CD4-positive, CD25-positive, alpha-beta regulatory T cell (primary cell): Measurements from ENCODE around the gene ARL1. TPM values are rescaled to one million over a fixed set of nuclear protein-coding genes. Genes with fewer than 3 reads are reported as not detected.

Source experiments
- ATAC-seq, 2 donors: fragments of 150-1000 bp; cut with Tn5 transposase; one replicate each; pipeline ENCODE4 v1.10.0; 2021; ENCODE audit warnings: low read depth in 2 of 2, moderate number of reproducible peaks in 2 of 2, moderate library complexity in 1 of 2
- DNase-seq, 3 donors: peaks; one replicate each; pipeline versions ENCODE4 v3.0.0 to v3.0.0-alpha.2; 2012 to 2022; ENCODE audit warnings: mixed read lengths in 1 of 3
- H3K27ac ChIP-seq: one replicate; pipeline ENCODE4 v1.7.0; 2013; ENCODE audit warnings: mild to moderate bottlenecking, low read length; ENCODE audit not compliant: insufficient read depth, poor library complexity, severe bottlenecking
- H3K27me3 ChIP-seq: one replicate; pipeline ENCODE4 v1.7.0; 2013; ENCODE audit warnings: low read length; ENCODE audit not compliant: control insufficient read depth, insufficient read depth
- H3K36me3 ChIP-seq: one replicate; pipeline ENCODE4 v1.7.0; 2013; ENCODE audit warnings: mild to moderate bottlenecking, low read length, moderate library complexity; ENCODE audit not compliant: control insufficient read depth, insufficient read depth
- H3K4me1 ChIP-seq: 2 replicates; pipeline ENCODE4 v1.7.0; 2013; ENCODE audit warnings: mild to moderate bottlenecking, low read length; ENCODE audit not compliant: insufficient read depth, control insufficient read depth, poor library complexity, severe bottlenecking
- H3K4me3 ChIP-seq: one replicate; pipeline ENCODE4 v1.7.0; 2013; ENCODE audit warnings: low read depth, mild to moderate bottlenecking, low read length, moderate library complexity
- H3K9me3 ChIP-seq, 2 experiments: 1 replicate in 1 of 2; 2 replicates in 1 of 2; pipeline ENCODE4 v1.7.0; 2013; ENCODE audit warnings: low read length in 2 of 2, mild to moderate bottlenecking in 1 of 2, moderate library complexity in 1 of 2; ENCODE audit not compliant: control insufficient read depth in 2 of 2
- H3K27ac Mint-ChIP-seq, 3 donors: one replicate each; pipeline ENCODE4 v1.8.0; 2020 to 2022; ENCODE audit warnings: mild to moderate bottlenecking in 3 of 3, mixed read lengths in 3 of 3, moderate library complexity in 2 of 3
- H3K27me3 Mint-ChIP-seq: one replicate; pipeline ENCODE4 v1.8.0; 2022; ENCODE audit warnings: mild to moderate bottlenecking, mixed read lengths
- H3K36me3 Mint-ChIP-seq: one replicate; pipeline ENCODE4 v1.8.0; 2020; ENCODE audit warnings: mixed read lengths
- H3K4me1 Mint-ChIP-seq, 4 donors: one replicate each; pipeline ENCODE4 v1.8.0; 2020 to 2022; ENCODE audit warnings: mixed read lengths in 4 of 4, mild to moderate bottlenecking in 1 of 4
- H3K4me3 Mint-ChIP-seq, 4 donors: one replicate each; pipeline ENCODE4 v1.8.0; 2020 to 2022; ENCODE audit warnings: mild to moderate bottlenecking in 4 of 4, mixed read lengths in 4 of 4, moderate library complexity in 3 of 4
- H3K9me3 Mint-ChIP-seq, 7 donors: one replicate each; pipeline ENCODE4 v1.8.0; 2020 to 2022; ENCODE audit warnings: mixed read lengths in 7 of 7, mild to moderate bottlenecking in 3 of 7, moderate library complexity in 2 of 7
- polyA plus RNA-seq, 4 donors: library from polyadenylated mRNA; unstranded; fragments of 300-500 nt; fragmentation: Illumina TruSeq; gene quantifications; one replicate each; pipeline ENCODE4 v1.2.3, GENCODE V29; 2021
- total RNA-seq: library from RNA; stranded (reverse); gene quantifications from one replicate; pipeline ENCODE4 v1.2.3, GENCODE V29; 2022

The ARL1 gene
- total RNA-seq (28.7 TPM), polyA plus RNA-seq (10 to 100 TPM; 27.9 to 46.2 (median 30.9) TPM)

DNA sequence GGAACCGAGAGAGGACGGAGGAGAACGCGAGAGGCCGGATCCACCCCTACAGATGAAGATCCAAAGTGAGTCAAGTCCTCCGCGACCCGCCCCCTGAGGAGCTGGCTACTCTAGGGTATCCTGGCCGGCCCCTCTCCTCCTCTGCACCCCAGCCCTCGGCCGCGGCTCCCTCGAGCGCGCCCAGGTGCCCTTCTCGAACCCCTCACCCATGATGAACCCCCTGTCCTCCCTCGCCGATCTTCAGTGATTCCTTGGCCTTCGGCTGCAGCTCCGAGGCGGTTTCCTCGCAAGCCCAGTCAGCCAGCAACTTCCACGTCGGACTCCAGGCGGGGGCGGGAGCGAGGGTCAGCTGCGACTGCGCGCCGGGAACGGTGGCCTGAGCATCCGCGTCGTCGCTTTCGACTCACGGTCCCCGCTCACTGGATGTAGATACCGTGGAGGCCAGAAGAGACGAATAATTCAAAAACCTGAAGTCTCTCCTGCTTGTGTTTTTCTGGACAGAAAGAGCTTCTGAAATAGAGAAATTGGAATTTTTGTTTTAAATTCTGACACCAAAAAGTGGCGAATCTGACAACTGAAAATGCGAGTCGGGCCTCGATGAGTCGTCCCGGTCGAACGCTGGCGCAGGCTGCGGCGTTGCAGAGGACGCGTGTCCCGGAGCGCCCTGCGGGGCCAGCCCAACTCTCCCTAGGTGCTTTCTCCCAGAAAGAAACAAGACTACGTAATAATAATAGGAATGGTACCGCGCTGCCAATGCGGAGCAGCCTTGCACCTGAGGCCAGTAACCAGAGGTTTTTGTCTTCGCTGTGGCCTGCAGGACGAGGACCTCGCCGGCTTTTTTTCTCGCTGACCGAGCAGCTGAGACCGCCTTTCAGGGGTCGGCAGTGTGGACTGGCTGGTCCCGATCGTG is at the start of gene ARL1:
Gene ARL1 (minus strand): TSS at position 337 of the 910 bp plus-strand sequence. CDS start 127 bp downstream, at position 210.
- peak; percentile 74 to 78 for ATAC-seq
- H3K27me3 Mint-ChIP-seq: no peaks in the 10 kb centered on the region
- Histone ChIP-seq H3K36me3 (peaks cover 3% of the 10 kb centered on the region), H3K27me3 (no peaks in the 10 kb centered on the region), H3K4me1 (peaks cover 21% of the 10 kb centered on the region), H3K9me3 (no peaks in the 10 kb centered on the region), H3K27ac (peak within 1 kb of the TSS; percentile 61), H3K4me3 (peak within 1 kb of the TSS; percentile 93)
- peak within 1 kb of the TSS; percentile 96 to 99 (median 98) for H3K4me3 Mint-ChIP-seq
- H3K27ac Mint-ChIP-seq: peak within 1 kb of the TSS; percentile 95 to 97 (median 95)
- peak; percentile 47 to 82 (median 66) for DNase-seq
- H3K9me3 Mint-ChIP-seq: no peaks in the 10 kb centered on the region
- H3K4me1 Mint-ChIP-seq: peaks cover 12 to 38% (median 25%) of the 10 kb centered on the region in 4 donors
- no peaks in the 10 kb centered on the region for H3K36me3 Mint-ChIP-seq

DNA sequence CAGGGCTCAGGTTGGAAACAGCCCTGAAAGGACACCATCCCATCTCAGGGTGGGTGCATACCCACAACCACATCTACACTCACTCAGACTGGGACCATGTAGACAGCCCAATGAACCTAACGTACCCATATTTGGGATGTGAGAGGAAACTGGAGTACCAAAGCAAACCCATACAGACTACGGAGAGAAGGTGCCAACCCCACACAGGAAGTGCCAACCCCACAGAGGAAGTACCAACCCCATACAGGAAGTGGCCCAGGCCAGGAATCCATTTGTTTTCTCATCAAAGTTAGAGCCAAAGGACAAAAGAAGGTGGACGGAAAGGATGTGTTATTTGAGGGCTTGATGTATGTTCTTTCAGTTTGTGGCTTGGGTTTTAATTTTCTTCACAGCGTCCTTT is 48.1 kb upstream of the ARL1 start:
- no peaks in the 10 kb centered on the region for H3K27me3 ChIP-seq
- no peaks in the 10 kb centered on the region for H3K4me1 ChIP-seq
- H3K4me3 Mint-ChIP-seq: peak overlapping the region in 2 of 4 donors; percentile 48 to 63
- peaks cover 0 to 6% (median 1%) of the 10 kb centered on the region in 7 donors for H3K9me3 Mint-ChIP-seq
- H3K4me1 Mint-ChIP-seq: peaks cover 0 to 11% (median 8%) of the 10 kb centered on the region in 4 donors
- no peaks in the 10 kb centered on the region for H3K36me3 Mint-ChIP-seq
- H3K27ac ChIP-seq: no peak overlapping the region
- H3K27me3 Mint-ChIP-seq: peaks cover 5% of the 10 kb centered on the region
- no peaks in the 10 kb centered on the region for H3K9me3 ChIP-seq
- H3K27ac Mint-ChIP-seq: peak overlapping the region in 1 of 3 donors; percentile 60
- DNase-seq (peak in 1 of 3 donors; percentile 70), ATAC-seq (peak; percentile 45 to 68)
- no peaks in the 10 kb centered on the region for H3K36me3 ChIP-seq
- peak overlapping the region; percentile 27 for H3K4me3 ChIP-seq

GRCh38 chr12:101441461-101442224 is 34.1 kb upstream of the ARL1 start:
- ATAC-seq (no peak), DNase-seq (no peak)
- H3K36me3 Mint-ChIP-seq: no peaks in the 10 kb centered on the region
- H3K27ac Mint-ChIP-seq: no peak overlapping the region
- no peaks in the 10 kb centered on the region for H3K4me1 Mint-ChIP-seq
- no peak overlapping the region for H3K27ac ChIP-seq
- H3K4me3 ChIP-seq: no peak overlapping the region
- H3K36me3 ChIP-seq: no peaks in the 10 kb centered on the region
- no peaks in the 10 kb centered on the region for H3K27me3 Mint-ChIP-seq
- no peaks in the 10 kb centered on the region for H3K9me3 ChIP-seq
- H3K4me1 ChIP-seq: no peaks in the 10 kb centered on the region
- peaks cover 0 to 2% (median 0%) of the 10 kb centered on the region in 7 donors for H3K9me3 Mint-ChIP-seq
- H3K4me3 Mint-ChIP-seq: no peak overlapping the region
- H3K27me3 ChIP-seq: no peaks in the 10 kb centered on the region

DNA sequence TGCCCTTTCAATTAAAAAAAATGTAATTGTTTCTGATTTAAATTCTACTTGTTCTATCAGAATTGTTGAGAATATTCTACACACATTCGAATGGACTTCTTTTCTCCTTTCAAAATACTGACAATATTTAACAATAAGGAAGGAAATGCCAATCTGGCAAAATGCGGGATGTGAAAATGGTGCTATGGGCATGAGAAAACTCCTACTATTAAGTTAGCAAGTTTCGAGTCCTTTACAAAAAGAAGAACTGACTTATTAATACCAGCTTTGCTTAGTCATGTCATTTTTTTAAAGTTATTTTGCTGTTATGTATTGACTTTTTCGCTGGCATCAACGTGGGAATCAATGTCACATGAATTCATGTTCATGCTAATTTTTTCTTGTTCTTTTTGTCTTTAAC is 31.7 kb upstream of the ARL1 start:
- no peak for DNase-seq
- peaks cover 0 to 2% (median 0%) of the 10 kb centered on the region in 7 donors for H3K9me3 Mint-ChIP-seq
- H3K4me1 Mint-ChIP-seq: no peaks in the 10 kb centered on the region
- H3K36me3 ChIP-seq: no peaks in the 10 kb centered on the region
- H3K4me3 Mint-ChIP-seq: no peak overlapping the region
- H3K27me3 ChIP-seq: no peaks in the 10 kb centered on the region
- no peaks in the 10 kb centered on the region for H3K9me3 ChIP-seq
- H3K4me1 ChIP-seq: no peaks in the 10 kb centered on the region
- no peaks in the 10 kb centered on the region for H3K27me3 Mint-ChIP-seq
- no peak overlapping the region for H3K4me3 ChIP-seq
- no peak overlapping the region for H3K27ac Mint-ChIP-seq
- H3K27ac ChIP-seq: no peak overlapping the region
- H3K36me3 Mint-ChIP-seq: no peaks in the 10 kb centered on the region
- ATAC-seq: no peak

GRCh38 chr12:101436136-101436535 is 28.6 kb upstream of the ARL1 start:
- ATAC-seq (no peak), DNase-seq (no peak)
- H3K4me3 Mint-ChIP-seq: no peak overlapping the region
- no peak overlapping the region for H3K27ac ChIP-seq
- no peaks in the 10 kb centered on the region for H3K27me3 Mint-ChIP-seq
- H3K4me1 Mint-ChIP-seq: no peaks in the 10 kb centered on the region
- H3K27ac Mint-ChIP-seq: no peak overlapping the region
- H3K4me1 ChIP-seq: no peaks in the 10 kb centered on the region
- H3K27me3 ChIP-seq: no peaks in the 10 kb centered on the region
- H3K4me3 ChIP-seq: no peak overlapping the region
- H3K9me3 ChIP-seq: no peaks in the 10 kb centered on the region
- H3K36me3 ChIP-seq: no peaks in the 10 kb centered on the region
- H3K36me3 Mint-ChIP-seq: no peaks in the 10 kb centered on the region
- no peaks in the 10 kb centered on the region for H3K9me3 Mint-ChIP-seq

GRCh38 chr12:101430456-101430855 is 22.9 kb upstream of the ARL1 start:
- no peak for DNase-seq
- ATAC-seq: no peak
- Mint-ChIP-seq H3K36me3 (no peaks in the 10 kb centered on the region), H3K27ac (no peak overlapping the region), H3K27me3 (peaks cover 22% of the 10 kb centered on the region), H3K4me1 (no peaks in the 10 kb centered on the region), H3K4me3 (no peak overlapping the region), H3K9me3 (no peaks in the 10 kb centered on the region)
- H3K27me3 ChIP-seq: no peaks in the 10 kb centered on the region
- no peaks in the 10 kb centered on the region for H3K4me1 ChIP-seq
- H3K4me3 ChIP-seq: no peak overlapping the region
- no peaks in the 10 kb centered on the region for H3K36me3 ChIP-seq
- no peak overlapping the region for H3K27ac ChIP-seq
- H3K9me3 ChIP-seq: no peaks in the 10 kb centered on the region

DNA sequence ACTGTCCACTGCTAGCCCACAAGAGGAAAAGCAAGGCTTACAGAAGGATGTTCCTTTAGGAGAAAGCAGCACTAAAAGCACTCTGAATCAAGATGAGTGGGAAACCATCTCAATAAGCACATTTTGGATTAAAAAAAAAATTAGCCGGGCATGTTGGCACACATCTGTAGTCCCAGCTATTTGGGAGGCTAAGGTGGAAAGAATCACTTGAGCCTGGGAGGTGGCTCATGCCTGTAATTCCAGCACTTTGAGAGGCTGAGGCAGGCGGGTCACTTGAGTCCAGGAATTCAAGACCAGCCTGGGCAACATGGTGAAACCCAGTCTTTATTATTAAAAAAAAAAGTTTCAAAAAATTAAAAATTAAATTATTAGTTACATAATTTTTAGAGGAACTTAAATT is 17.0 kb upstream of the ARL1 start:
- no peaks in the 10 kb centered on the region for H3K27me3 ChIP-seq
- no peaks in the 10 kb centered on the region for H3K36me3 Mint-ChIP-seq
- no peaks in the 10 kb centered on the region for H3K9me3 Mint-ChIP-seq
- H3K4me1 Mint-ChIP-seq: no peaks in the 10 kb centered on the region
- H3K4me3 Mint-ChIP-seq: no peak overlapping the region
- H3K27ac ChIP-seq: no peak overlapping the region
- no peak for ATAC-seq
- H3K9me3 ChIP-seq: no peaks in the 10 kb centered on the region
- H3K27me3 Mint-ChIP-seq: peaks cover 27% of the 10 kb centered on the region
- no peak for DNase-seq
- H3K27ac Mint-ChIP-seq: no peak overlapping the region
- no peaks in the 10 kb centered on the region for H3K4me1 ChIP-seq
- no peak overlapping the region for H3K4me3 ChIP-seq
- no peaks in the 10 kb centered on the region for H3K36me3 ChIP-seq
